Endothelial cell of umbilical vein (primary cell): Measurements from ENCODE around the gene GLYATL3. TPM values are rescaled to one million over a fixed set of nuclear protein-coding genes. Genes with fewer than 3 reads are reported as not detected.

Experiments
- BruUV-seq: library from RNA; stranded (reverse); fragments of 400-500 nt; replicated peaks from 2 replicates; lab custom pipeline; 2021; lab: Mats Ljungman, UMichigan
- CTCF ChIA-PET: fragments of 300-600, 350-600 bp; sonication (Branson Sonifier 250); formaldehyde crosslinking; loops from one replicate; lab custom pipeline; 2021; ENCODE audit warnings: antibody characterized with exemption, inconsistent platforms; lab: Charles Lee
- POLR2A ChIA-PET: fragments of 300-600, 350-600 bp; sonication (Branson Sonifier 250); formaldehyde crosslinking; loops from one replicate; lab custom pipeline; 2021; ENCODE audit warnings: antibody characterized with exemption, inconsistent platforms; lab: Charles Lee
- DNase-seq: peaks from one replicate; pipeline ENCODE4 v3.0.0-alpha.2; 2011; ENCODE audit warnings: low read depth, low spot score
- FAIRE-seq: peaks from 2 replicates; lab custom pipeline; 2011; peaks lifted over from hg19 to GRCh38; lab: Jason Lieb, UNC
- H2AFZ ChIP-seq: 2 replicates; pipeline ENCODE4 v1.6.0; 2012; ENCODE audit warnings: low read depth, low read length, control low read depth, inconsistent platforms
- H3K27ac ChIP-seq: 2 replicates; pipeline ENCODE4 v1.5.1; 2011; ENCODE audit warnings: low read depth, mild to moderate bottlenecking, control low read depth, low read length, moderate library complexity; ENCODE audit not compliant: insufficient read depth
- H3K27me3 ChIP-seq, 2 experiments: 2 replicates each; pipeline versions ENCODE4 v1.6.0 to v1.6.1; 2011; ENCODE audit warnings: low read length in 2 of 2, mixed read lengths in 1 of 2; ENCODE audit not compliant: control insufficient read depth in 2 of 2, insufficient read depth in 2 of 2
- H3K36me3 ChIP-seq, 2 experiments: 2 replicates in 1 of 2; 3 replicates in 1 of 2; pipeline ENCODE4 v1.5.1; 2011; ENCODE audit warnings: low read length in 2 of 2, mild to moderate bottlenecking in 1 of 2, moderate library complexity in 1 of 2; ENCODE audit not compliant: control insufficient read depth in 2 of 2, insufficient read depth in 2 of 2; ENCODE audit errors: extremely low read depth in 1 of 2
- H3K4me1 ChIP-seq: 3 replicates; pipeline ENCODE4 v1.5.1; 2011; ENCODE audit warnings: mild to moderate bottlenecking, low read length; ENCODE audit not compliant: control insufficient read depth, insufficient read depth; ENCODE audit errors: extremely low read depth
- H3K4me2 ChIP-seq: 2 replicates; pipeline ENCODE4 v1.6.1; 2011; ENCODE audit warnings: low read length, control low read depth, mixed read lengths; ENCODE audit not compliant: insufficient read depth
- H3K4me3 ChIP-seq, 3 experiments: fragments of 200-600 bp in 1 of 3; sonication (generic), shearing (Covaris generic) in 1 of 3; replicated peaks in 1 of 3; 2 replicates each; pipeline ENCODE4 v1.5.1; 2011 to 2016; ENCODE audit warnings: control low read depth in 3 of 3, low read length in 3 of 3, mild to moderate bottlenecking in 2 of 3, inconsistent platforms in 1 of 3, low read depth in 1 of 3, moderate library complexity in 1 of 3; ENCODE audit not compliant: insufficient read depth in 1 of 3
- H3K79me2 ChIP-seq: 2 replicates; pipeline ENCODE4 v1.6.0; 2012; ENCODE audit warnings: low read length, inconsistent platforms; ENCODE audit not compliant: control insufficient read depth, insufficient read depth
- H3K9ac ChIP-seq: replicated peaks from 2 replicates; pipeline ENCODE3; 2011; ENCODE audit warnings: low read length, control low read depth; ENCODE audit not compliant: insufficient read depth; ENCODE audit errors: extremely low read depth
- H3K9me1 ChIP-seq: replicated peaks from 3 replicates; pipeline ENCODE4 v1.6.0; 2011; ENCODE audit warnings: mild to moderate bottlenecking, low read length; ENCODE audit not compliant: control insufficient read depth, insufficient read depth; ENCODE audit errors: extremely low read depth
- H3K9me3 ChIP-seq: replicated peaks from 2 replicates; pipeline ENCODE4 v1.5.1; 2012; ENCODE audit warnings: low read length, inconsistent platforms; ENCODE audit not compliant: control insufficient read depth, insufficient read depth
- H4K20me1 ChIP-seq: replicated peaks from 2 replicates; pipeline ENCODE3; 2011; ENCODE audit warnings: mild to moderate bottlenecking, low read length; ENCODE audit not compliant: control insufficient read depth, insufficient read depth; ENCODE audit errors: extremely low read depth
- EZH2 ChIP-seq: IDR thresholded peaks from 2 replicates; pipeline ENCODE4 v1.6.1; 2012; ENCODE audit warnings: borderline replicate concordance, low read depth, mild to moderate bottlenecking, moderate library complexity, low read length, inconsistent platforms; ENCODE audit not compliant: severe bottlenecking
- FOS ChIP-seq: IDR thresholded peaks from 2 replicates; pipeline ENCODE4 v1.6.1; 2011; ENCODE audit warnings: mild to moderate bottlenecking, low read length, moderate library complexity, borderline replicate concordance; ENCODE audit not compliant: insufficient read depth
- GATA2 ChIP-seq: IDR thresholded peaks from 2 replicates; pipeline ENCODE4 v1.7.0; 2011; ENCODE audit warnings: low read depth, mild to moderate bottlenecking, moderate library complexity, mixed read lengths, low read length; ENCODE audit not compliant: insufficient read length, insufficient read depth
- JUN ChIP-seq: IDR thresholded peaks from 2 replicates; pipeline ENCODE4 v1.6.1; 2011; ENCODE audit warnings: borderline replicate concordance, low read depth; ENCODE audit not compliant: insufficient read length, insufficient read depth
- MYC ChIP-seq: IDR thresholded peaks from one replicate; pipeline ENCODE4 v1.6.1; 2011; ENCODE audit warnings: mild to moderate bottlenecking, low read depth, low read length
- POLR2A ChIP-seq: IDR thresholded peaks from 2 replicates; pipeline ENCODE4 v1.6.1; 2012; ENCODE audit warnings: low read depth, mild to moderate bottlenecking, control low read depth, low read length
- POLR2AphosphoS5 ChIP-seq: IDR thresholded peaks from 2 replicates; pipeline ENCODE4 v1.6.1; 2012; ENCODE audit warnings: low read depth, mild to moderate bottlenecking, control low read depth, low read length, moderate library complexity; ENCODE audit not compliant: insufficient read depth
- dilution Hi-C: fragments of 300-500 bp; cut with MboI; formaldehyde crosslinking; loops from one replicate; pipeline ENCODE4 v1.15.0; 2019; ENCODE audit warnings: low sequenced_read_pairs; ENCODE audit not compliant: extremely low pct_ligation_motif_present
- intact Hi-C: fragments of 100-400 bp; cut with micrococcal nuclease; formaldehyde crosslinking; loops from one replicate; pipeline ENCODE4 v1.10.0; 2022
- polyA plus RNA-seq, 4 experiments: library from polyadenylated mRNA; depleted of rRNA in 3 of 4; stranded (reverse) in 3 of 4; unstranded in 1 of 4; fragments of >200 nt; gene quantifications; 2 replicates each; pipeline versions ENCODE4 v1.2.1 to v1.2.3, GENCODE V29; 2011 to 2012; ENCODE audit warnings: missing spikeins in 1 of 4
- total RNA-seq: library from RNA; stranded (reverse); gene quantifications from 2 replicates; pipeline ENCODE4 v1.2.3, GENCODE V29; 2021
- TF ChIP-seq, protein P1 (sequence below), 2 donors: IDR thresholded peaks; 1 replicate in 1 of 2; 2 replicates in 1 of 2; pipeline ENCODE4 v1.5.1; 2011; ENCODE audit warnings: low read length in 2 of 2, mild to moderate bottlenecking in 2 of 2, moderate library complexity in 2 of 2, control low read depth in 1 of 2, inconsistent platforms in 1 of 2, low read depth in 1 of 2; ENCODE audit not compliant: insufficient read depth in 1 of 2; ENCODE audit errors: extremely low read depth in 1 of 2
- TF ChIP-seq, protein P2 (sequence below): IDR thresholded peaks from 2 replicates; pipeline ENCODE4 v1.6.1; 2011; ENCODE audit not compliant: insufficient read depth, insufficient read length

The GLYATL3 gene
- total and polyA plus RNA-seq, 2 donors (not counting 3 experiments of a cell fraction or from before 2014, with no cell fraction given): not detected

DNA sequence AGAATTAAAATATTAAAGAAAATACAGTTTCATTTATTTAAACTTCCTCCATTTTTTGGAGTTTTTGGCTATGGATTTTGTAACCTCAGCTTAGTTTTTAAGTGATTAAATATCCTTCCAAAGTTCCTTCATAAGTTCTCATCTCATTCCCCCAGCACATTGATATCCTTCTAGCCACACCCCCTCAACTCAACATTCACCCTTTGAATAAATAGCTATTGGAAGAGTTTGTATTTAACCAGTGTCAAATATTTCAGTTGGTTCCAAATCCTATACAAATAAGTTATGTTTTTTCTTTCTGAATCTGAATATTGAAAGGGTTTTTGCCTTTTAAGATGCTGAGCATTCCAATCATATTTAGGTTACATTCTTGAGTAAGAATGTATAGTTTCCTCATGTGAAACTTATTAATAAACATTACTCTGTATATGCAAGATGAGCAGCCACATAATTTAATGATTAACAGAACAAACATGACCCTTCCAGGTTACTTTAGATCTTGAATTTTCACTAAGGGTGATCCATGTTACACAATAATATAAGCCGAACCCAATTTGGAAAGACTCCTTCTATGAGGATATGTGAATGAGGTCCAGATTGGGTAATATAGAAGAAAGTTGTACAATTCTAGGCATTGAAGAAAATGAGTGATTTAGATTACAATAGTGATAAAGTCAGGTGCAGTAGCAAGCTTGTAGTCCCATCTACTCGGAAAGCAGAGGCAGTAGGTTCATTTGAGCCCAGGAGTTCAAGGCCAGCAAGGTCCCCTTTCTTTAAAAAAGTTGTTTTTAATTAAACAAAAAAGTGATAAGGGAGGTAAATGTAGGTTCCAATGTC, 13.6 kb downstream of the GLYATL3 start:
- POLR2A ChIA-PET: no interaction called here
- no peaks in the 10 kb centered on the region for H4K20me1 ChIP-seq
- FAIRE-seq: no peak

More for the DNA sequence above, 13.6 kb downstream of the GLYATL3 start:
- no peaks in the 10 kb centered on the region for H3K4me1 ChIP-seq
- no peaks in the 10 kb centered on the region for H3K79me2 ChIP-seq
- H3K36me3 ChIP-seq: no peaks in the 10 kb centered on the region
- no peak overlapping the region for H3K4me3 ChIP-seq
- intact Hi-C loops: no loop called here
- CTCF ChIA-PET: interaction anchor here (1.7 kb wide), 1 partner anchor 19 kb away, joined by 6 read pairs; no protein-coding TSS in a partner anchor
- no peaks in the 10 kb centered on the region for H3K27me3 ChIP-seq
- dilution Hi-C loops: no loop called here
- no peak overlapping the region for H3K9ac ChIP-seq
- no peak for DNase-seq
- no peak overlapping the region for H2AFZ ChIP-seq
- no peaks in the 10 kb centered on the region for H3K9me1 ChIP-seq
- H3K4me2 ChIP-seq: no peak overlapping the region
- BruUV-seq: no TSS peak
- TF ChIP-seq POLR2AphosphoS5 (no peak), JUN (no peak), MYC (no peak), FOS (no peak), GATA2 (no peak), POLR2A (no peak), EZH2 (no peak)
- TF ChIP-seq, protein P1, sequence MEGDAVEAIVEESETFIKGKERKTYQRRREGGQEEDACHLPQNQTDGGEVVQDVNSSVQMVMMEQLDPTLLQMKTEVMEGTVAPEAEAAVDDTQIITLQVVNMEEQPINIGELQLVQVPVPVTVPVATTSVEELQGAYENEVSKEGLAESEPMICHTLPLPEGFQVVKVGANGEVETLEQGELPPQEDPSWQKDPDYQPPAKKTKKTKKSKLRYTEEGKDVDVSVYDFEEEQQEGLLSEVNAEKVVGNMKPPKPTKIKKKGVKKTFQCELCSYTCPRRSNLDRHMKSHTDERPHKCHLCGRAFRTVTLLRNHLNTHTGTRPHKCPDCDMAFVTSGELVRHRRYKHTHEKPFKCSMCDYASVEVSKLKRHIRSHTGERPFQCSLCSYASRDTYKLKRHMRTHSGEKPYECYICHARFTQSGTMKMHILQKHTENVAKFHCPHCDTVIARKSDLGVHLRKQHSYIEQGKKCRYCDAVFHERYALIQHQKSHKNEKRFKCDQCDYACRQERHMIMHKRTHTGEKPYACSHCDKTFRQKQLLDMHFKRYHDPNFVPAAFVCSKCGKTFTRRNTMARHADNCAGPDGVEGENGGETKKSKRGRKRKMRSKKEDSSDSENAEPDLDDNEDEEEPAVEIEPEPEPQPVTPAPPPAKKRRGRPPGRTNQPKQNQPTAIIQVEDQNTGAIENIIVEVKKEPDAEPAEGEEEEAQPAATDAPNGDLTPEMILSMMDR (IDR thresholded peaks at IDR 0.05; ENCODE audit: extremely low read depth in 1 of 2, insufficient read depth in 1 of 2, low read depth in 1 of 2, low read length in 2 of 2): no peak
- TF ChIP-seq, protein P2, sequence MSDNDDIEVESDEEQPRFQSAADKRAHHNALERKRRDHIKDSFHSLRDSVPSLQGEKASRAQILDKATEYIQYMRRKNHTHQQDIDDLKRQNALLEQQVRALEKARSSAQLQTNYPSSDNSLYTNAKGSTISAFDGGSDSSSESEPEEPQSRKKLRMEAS: no peak
- no peak overlapping the region for H3K27ac ChIP-seq
- H3K9me3 ChIP-seq: no peaks in the 10 kb centered on the region
